K562 (cell line): Measurements from ENCODE around the gene ALK. TPM values are rescaled to one million over a fixed set of nuclear protein-coding genes. Genes with fewer than 3 reads are reported as not detected.

Experiments
- ATAC-seq: fragments of 200-7000 bp; cut with Tn5 transposase; 3 replicates; pipeline ENCODE4 v1.9.1; 2020; ENCODE audit warnings: moderate library complexity
- BruUV-seq: library from RNA; stranded (reverse); fragments of 400-500 nt; replicated peaks from 2 replicates; lab custom pipeline; 2021; lab: Mats Ljungman, UMichigan
- CTCF ChIA-PET: fragments of 300-600 bp; formaldehyde crosslinking; extraction: SDS; loops from one replicate; lab custom pipeline; 2021; ENCODE audit warnings: low intra/inter-chr PET ratio; lab: Yijun Ruan, JAX
- POLR2A ChIA-PET: fragments of 300-600, 350-650 bp; sonication (Branson Sonifier 250); formaldehyde crosslinking; extraction: SDS; loops from one replicate; lab custom pipeline; 2021; ENCODE audit warnings: antibody characterized with exemption, inconsistent platforms; lab: Yijun Ruan, JAX
- DNase-seq, 4 experiments: peaks; one replicate each; pipeline versions ENCODE4 v3.0.0 to v3.0.0-alpha.2; 2011 to 2018; ENCODE audit warnings: low spot score in 3 of 4, mixed read lengths in 3 of 4; ENCODE audit errors: extremely low read depth in 1 of 4
- FAIRE-seq: peaks from 2 replicates; lab custom pipeline; 2011; peaks lifted over from hg19 to GRCh38; lab: Jason Lieb, UNC
- H2AFZ ChIP-seq: 2 replicates; pipeline ENCODE4 v1.6.0; 2011; ENCODE audit warnings: low read depth, low read length, control low read depth, inconsistent platforms
- H3K27ac ChIP-seq: fragments of 200-600 bp; 3 replicates; pipeline ENCODE4 v1.8.0; 2011; ENCODE audit warnings: low read depth, mild to moderate bottlenecking, control low read depth, inconsistent platforms, low read length, moderate library complexity, mixed read lengths; ENCODE audit errors: extremely low read depth
- H3K27me3 ChIP-seq, 2 experiments: fragments of 300-600 bp in 1 of 2; 2 replicates in 1 of 2; 3 replicates in 1 of 2; pipeline versions ENCODE4 v1.6.0 to v1.8.0; 2011; ENCODE audit warnings: inconsistent platforms in 2 of 2, low read length in 2 of 2, mild to moderate bottlenecking in 1 of 2, mixed read lengths in 1 of 2, moderate library complexity in 1 of 2; ENCODE audit not compliant: control insufficient read depth in 2 of 2, insufficient read depth in 2 of 2
- H3K36me3 ChIP-seq: fragments of 300-600 bp; 3 replicates; pipeline ENCODE4 v1.8.0; 2011; ENCODE audit warnings: mild to moderate bottlenecking, low read length, inconsistent platforms; ENCODE audit not compliant: control insufficient read depth, insufficient read depth
- H3K4me1 ChIP-seq, 2 experiments: fragments of 200-600 bp in 1 of 2; replicated peaks in 1 of 2; 2 replicates in 1 of 2; 3 replicates in 1 of 2; pipeline versions ENCODE4 v1.5.1 to v1.8.0; 2011; ENCODE audit warnings: inconsistent platforms in 2 of 2, low read length in 2 of 2, mild to moderate bottlenecking in 1 of 2, mixed read lengths in 1 of 2, moderate library complexity in 1 of 2; ENCODE audit not compliant: control insufficient read depth in 2 of 2, insufficient read depth in 2 of 2
- H3K4me2 ChIP-seq: 2 replicates; pipeline ENCODE4 v1.6.1; 2011; ENCODE audit warnings: low read length, control low read depth, inconsistent platforms, mixed read lengths; ENCODE audit not compliant: insufficient read depth
- H3K4me3 ChIP-seq: fragments of 200-600 bp; sonication (generic), shearing (Covaris generic); 2 replicates; pipeline ENCODE4 v1.5.1; 2016; ENCODE audit warnings: control low read depth, inconsistent platforms
- H3K79me2 ChIP-seq: fragments of 200-600 bp; 3 replicates; pipeline ENCODE4 v1.8.0; 2011; ENCODE audit warnings: low read length, inconsistent platforms; ENCODE audit not compliant: control insufficient read depth, insufficient read depth
- H3K9ac ChIP-seq, 2 experiments: 2 replicates each; pipeline versions ENCODE4 v1.6.0 to v1.6.1; 2011; ENCODE audit warnings: low read depth in 2 of 2, low read length in 2 of 2, control low read depth in 1 of 2, inconsistent platforms in 1 of 2, mild to moderate bottlenecking in 1 of 2, mixed read lengths in 1 of 2; ENCODE audit not compliant: insufficient read depth in 1 of 2
- H3K9me1 ChIP-seq: one replicate; pipeline ENCODE4 v1.6.0; 2011; ENCODE audit warnings: inconsistent platforms, mild to moderate bottlenecking, low read length, moderate library complexity; ENCODE audit not compliant: control insufficient read depth, insufficient read depth
- H3K9me3 ChIP-seq: replicated peaks from 2 replicates; pipeline ENCODE4 v1.5.1; 2011; ENCODE audit warnings: low read depth, low read length, inconsistent platforms; ENCODE audit not compliant: control insufficient read depth, insufficient read depth
- H4K20me1 ChIP-seq: replicated peaks from 2 replicates; pipeline ENCODE4 v1.6.1; 2011; ENCODE audit warnings: low read length, inconsistent platforms, mixed read lengths; ENCODE audit not compliant: control insufficient read depth, insufficient read depth
- BRD4 ChIP-seq: fragments of 200-600 bp; sonication (generic); IDR thresholded peaks from 2 replicates; pipeline ENCODE4 v1.6.1; 2017; ENCODE audit warnings: inconsistent platforms
- CBX2 ChIP-seq: fragments of 200-600 bp; sonication (generic); IDR thresholded peaks from one replicate; pipeline ENCODE4 v1.6.1; 2012; ENCODE audit warnings: mild to moderate bottlenecking, low read length, inconsistent platforms; ENCODE audit not compliant: insufficient read depth, poor library complexity, severe bottlenecking
- CHD1 ChIP-seq: fragments of 200-600 bp; sonication (generic); IDR thresholded peaks from one replicate; pipeline ENCODE4 v1.6.1; 2012; ENCODE audit warnings: mild to moderate bottlenecking, moderate library complexity, low read length, inconsistent platforms
- E2F3 ChIP-seq: fragments of 250-450 bp; sonication (Bioruptor Pico); IDR thresholded peaks from 2 replicates; pipeline ENCODE4 v1.4.0; 2020; ENCODE audit warnings: mild to moderate bottlenecking
- ELF4 ChIP-seq: fragments of 450-650 bp; formaldehyde crosslinking; IDR thresholded peaks from 2 replicates; pipeline ENCODE4 v1.4.0; 2022; ENCODE audit warnings: missing genetic modification characterization
- KDM1A ChIP-seq, 2 experiments: fragments of 450-650 bp; IDR thresholded peaks; 2 replicates each; pipeline ENCODE4 v1.6.1; 2016; ENCODE audit warnings: mild to moderate bottlenecking in 2 of 2
- KDM4B ChIP-seq, 2 experiments: fragments of 450-650 bp in 1 of 2; sonication (generic) in 1 of 2; IDR thresholded peaks; 2 replicates each; pipeline ENCODE4 v1.6.1; 2016 to 2017; ENCODE audit warnings: borderline replicate concordance in 2 of 2, antibody characterized with exemption in 1 of 2, low read depth in 1 of 2, mild to moderate bottlenecking in 1 of 2
- MAFG ChIP-seq: fragments of 450-650 bp; conservative IDR thresholded peaks from 2 replicates; pipeline ENCODE4 v1.6.1; 2016; ENCODE audit warnings: missing genetic modification characterization, missing compliant biosample characterization
- PCBP2 ChIP-seq: fragments of 200-400 bp; formaldehyde crosslinking; IDR thresholded peaks from 2 replicates; pipeline ENCODE4 v1.6.1; 2018; ENCODE audit warnings: low read length, low read depth, mild to moderate bottlenecking, moderate library complexity; ENCODE audit not compliant: poor library complexity, severe bottlenecking
- RBM39 ChIP-seq: fragments of 200-400 bp; formaldehyde crosslinking; optimal IDR thresholded peaks from 2 replicates; pipeline ENCODE3; 2018; ENCODE audit warnings: low read depth, low read length
- STAT5B ChIP-seq: fragments of 250-450 bp; sonication (Bioruptor Pico); IDR thresholded peaks from 2 replicates; pipeline ENCODE4 v1.8.0; 2021; ENCODE audit warnings: mild to moderate bottlenecking, inconsistent platforms
- TAL1 ChIP-seq: fragments of 450-650 bp; IDR thresholded peaks from 2 replicates; pipeline ENCODE4 v1.6.1; 2016; ENCODE audit warnings: mild to moderate bottlenecking
- THRAP3 ChIP-seq: fragments of 450-650 bp; IDR thresholded peaks from 2 replicates; pipeline ENCODE4 v1.6.1; 2016; ENCODE audit warnings: mild to moderate bottlenecking, inconsistent platforms, borderline replicate concordance
- ZBED1 ChIP-seq: IDR thresholded peaks from 2 replicates; pipeline ENCODE4 v1.6.1; 2014
- ZC3H8 ChIP-seq: fragments of 450-650 bp; IDR thresholded peaks from 2 replicates; pipeline ENCODE4 v1.6.1; 2017
- ZNF408 ChIP-seq: fragments of 250-450 bp; sonication (Bioruptor Pico); IDR thresholded peaks from 2 replicates; pipeline ENCODE4 v1.4.0; 2020; ENCODE audit warnings: low read depth, mild to moderate bottlenecking, moderate library complexity
- ZNF766 ChIP-seq: fragments of 200-800 bp; sonication (Bioruptor generic); conservative IDR thresholded peaks from 2 replicates; pipeline ENCODE4 v1.6.1; 2016; ENCODE audit warnings: missing genetic modification characterization, missing compliant biosample characterization
- WGBS: fragments of 100-300 bp; shearing (Covaris generic); methylation state at CpG from one replicate; pipeline ENCODE4 v1.1.6; 2016; ENCODE audit warnings: low coverage, mixed read lengths; ENCODE audit not compliant: insufficient coverage; ENCODE audit errors: missing lambda C conversion rate; 5-methylcytosine and 5-hydroxymethylcytosine counted together
- in situ Hi-C: fragments of 300-500 bp; cut with MboI; formaldehyde crosslinking; loops from 4 replicates; pipeline ENCODE4 v1.15.0; 2018; ENCODE audit warnings: inconsistent platforms, mixed read lengths
- intact Hi-C: fragments of 100-400 bp; cut with micrococcal nuclease; formaldehyde crosslinking; loops from 2 replicates; pipeline ENCODE4 v1.14.2; 2022
- polyA plus RNA-seq, 8 experiments: library from polyadenylated mRNA; depleted of rRNA in 4 of 8; stranded (reverse) in 5 of 8; unstranded in 3 of 8; fragments of >200 nt; fragmentation: Nextera tagmentation in 2 of 8; fragmentation: Illumina TruSeq in 1 of 8; extraction: Ambion mirVana in 2 of 8; extraction: Trizol in 1 of 8; gene quantifications; 2 replicates each; pipeline versions ENCODE4 v1.2.1 to v1.2.3, GENCODE V29; 2011 to 2014; ENCODE audit warnings: inconsistent platforms in 1 of 8, missing spikeins in 1 of 8
- total RNA-seq, 7 experiments: library from RNA; depleted of rRNA in 6 of 7; stranded (reverse); fragments of >200 nt in 6 of 7; fragmentation: Illumina TruSeq in 2 of 7; extraction: Trizol in 2 of 7; gene quantifications; 2 replicates each; pipeline versions ENCODE4 v1.2.1 to v1.2.3, GENCODE V29; 2011 to 2021; ENCODE audit warnings: low replicate concordance in 1 of 7
- TF ChIP-seq, protein P1 (sequence below), 2 experiments: fragments of 450-650 bp; IDR thresholded peaks; 2 replicates each; pipeline ENCODE4 v1.6.1; 2016
- TF ChIP-seq, protein P2 (sequence below): fragments of 450-650 bp; formaldehyde crosslinking; IDR thresholded peaks from 2 replicates; pipeline ENCODE4 v1.4.0; 2022; ENCODE audit warnings: mild to moderate bottlenecking, moderate library complexity
- TF ChIP-seq, protein P3 (sequence below): fragments of 150-350 bp; IDR thresholded peaks from 2 replicates; pipeline ENCODE4 v1.6.1; 2014; ENCODE audit warnings: low read depth, mild to moderate bottlenecking, low read length, borderline replicate concordance

ALK gene
- total and polyA plus RNA-seq, 9 of the 15 experiments (the other 6 are each of a cell fraction or from before 2014, with no cell fraction given) = not detected

DNA sequence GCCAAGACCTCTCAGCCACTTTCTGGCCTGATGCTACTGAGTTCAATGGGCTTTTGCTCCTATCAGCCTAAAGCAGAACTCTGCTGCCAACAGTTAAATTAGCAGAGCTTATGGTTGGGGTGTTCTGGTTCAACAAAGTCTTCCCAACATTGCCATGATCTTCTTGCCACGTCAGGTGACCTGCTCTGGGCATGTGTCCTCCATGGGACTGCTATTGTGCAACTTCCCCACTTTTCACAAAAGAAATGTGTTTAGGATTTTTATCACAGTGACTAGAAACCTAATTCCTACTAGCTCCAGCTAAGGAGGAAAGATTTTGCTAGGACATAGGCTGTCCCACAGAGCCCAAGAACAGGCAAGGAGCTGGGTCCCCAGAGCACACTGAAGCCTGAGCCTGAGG is 56.4 kb downstream of the ALK start:
- no TSS peak for BruUV-seq
- FAIRE-seq (no peak), DNase-seq (no peak)
- no peaks in the 10 kb centered on the region for H4K20me1 ChIP-seq
- no peaks in the 10 kb centered on the region for H3K27me3 ChIP-seq
- no peaks in the 10 kb centered on the region for H3K9me3 ChIP-seq
- H2AFZ ChIP-seq = no peak overlapping the region
- CTCF ChIA-PET = no interaction called here
- no peak overlapping the region for H3K27ac ChIP-seq
- H3K9me1 ChIP-seq = no peaks in the 10 kb centered on the region
- 0% methylated on average over 1 of the region's 1 CpG for WGBS
- intact Hi-C loops = no loop called here
- H3K36me3 ChIP-seq = no peaks in the 10 kb centered on the region
- H3K9ac ChIP-seq = no peak overlapping the region
- TF ChIP-seq TAL1 (no peak), ZNF766 (CRISPR knock-in tag) (no peak), KDM4B (IDR thresholded peaks at IDR 0.05; ENCODE audit: borderline replicate concordance in 2 of 2, low read depth in 1 of 2) (no peak), BRD4 (no peak), CBX2 (no peak), THRAP3 (no peak), E2F3 (CRISPR knock-in tag) (no peak), CHD1 (no peak), ZNF408 (CRISPR knock-in tag) (no peak), ZC3H8 (no peak), RBM39 (no peak), ELF4 (CRISPR knock-in tag) (no peak), MAFG (tag) (no peak), ZBED1 (no peak), PCBP2 (no peak), STAT5B (CRISPR knock-in tag) (no peak), KDM1A (IDR thresholded peaks at IDR 0.05) (no peak)
- TF ChIP-seq, protein P1, sequence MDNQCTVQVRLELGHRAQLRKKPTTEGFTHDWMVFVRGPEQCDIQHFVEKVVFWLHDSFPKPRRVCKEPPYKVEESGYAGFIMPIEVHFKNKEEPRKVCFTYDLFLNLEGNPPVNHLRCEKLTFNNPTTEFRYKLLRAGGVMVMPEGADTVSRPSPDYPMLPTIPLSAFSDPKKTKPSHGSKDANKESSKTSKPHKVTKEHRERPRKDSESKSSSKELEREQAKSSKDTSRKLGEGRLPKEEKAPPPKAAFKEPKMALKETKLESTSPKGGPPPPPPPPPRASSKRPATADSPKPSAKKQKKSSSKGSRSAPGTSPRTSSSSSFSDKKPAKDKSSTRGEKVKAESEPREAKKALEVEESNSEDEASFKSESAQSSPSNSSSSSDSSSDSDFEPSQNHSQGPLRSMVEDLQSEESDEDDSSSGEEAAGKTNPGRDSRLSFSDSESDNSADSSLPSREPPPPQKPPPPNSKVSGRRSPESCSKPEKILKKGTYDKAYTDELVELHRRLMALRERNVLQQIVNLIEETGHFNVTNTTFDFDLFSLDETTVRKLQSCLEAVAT (IDR thresholded peaks at IDR 0.05) = no peak
- TF ChIP-seq, protein P2, sequence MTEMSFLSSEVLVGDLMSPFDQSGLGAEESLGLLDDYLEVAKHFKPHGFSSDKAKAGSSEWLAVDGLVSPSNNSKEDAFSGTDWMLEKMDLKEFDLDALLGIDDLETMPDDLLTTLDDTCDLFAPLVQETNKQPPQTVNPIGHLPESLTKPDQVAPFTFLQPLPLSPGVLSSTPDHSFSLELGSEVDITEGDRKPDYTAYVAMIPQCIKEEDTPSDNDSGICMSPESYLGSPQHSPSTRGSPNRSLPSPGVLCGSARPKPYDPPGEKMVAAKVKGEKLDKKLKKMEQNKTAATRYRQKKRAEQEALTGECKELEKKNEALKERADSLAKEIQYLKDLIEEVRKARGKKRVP (CRISPR knock-in tag) = no peak
- TF ChIP-seq, protein P3, sequence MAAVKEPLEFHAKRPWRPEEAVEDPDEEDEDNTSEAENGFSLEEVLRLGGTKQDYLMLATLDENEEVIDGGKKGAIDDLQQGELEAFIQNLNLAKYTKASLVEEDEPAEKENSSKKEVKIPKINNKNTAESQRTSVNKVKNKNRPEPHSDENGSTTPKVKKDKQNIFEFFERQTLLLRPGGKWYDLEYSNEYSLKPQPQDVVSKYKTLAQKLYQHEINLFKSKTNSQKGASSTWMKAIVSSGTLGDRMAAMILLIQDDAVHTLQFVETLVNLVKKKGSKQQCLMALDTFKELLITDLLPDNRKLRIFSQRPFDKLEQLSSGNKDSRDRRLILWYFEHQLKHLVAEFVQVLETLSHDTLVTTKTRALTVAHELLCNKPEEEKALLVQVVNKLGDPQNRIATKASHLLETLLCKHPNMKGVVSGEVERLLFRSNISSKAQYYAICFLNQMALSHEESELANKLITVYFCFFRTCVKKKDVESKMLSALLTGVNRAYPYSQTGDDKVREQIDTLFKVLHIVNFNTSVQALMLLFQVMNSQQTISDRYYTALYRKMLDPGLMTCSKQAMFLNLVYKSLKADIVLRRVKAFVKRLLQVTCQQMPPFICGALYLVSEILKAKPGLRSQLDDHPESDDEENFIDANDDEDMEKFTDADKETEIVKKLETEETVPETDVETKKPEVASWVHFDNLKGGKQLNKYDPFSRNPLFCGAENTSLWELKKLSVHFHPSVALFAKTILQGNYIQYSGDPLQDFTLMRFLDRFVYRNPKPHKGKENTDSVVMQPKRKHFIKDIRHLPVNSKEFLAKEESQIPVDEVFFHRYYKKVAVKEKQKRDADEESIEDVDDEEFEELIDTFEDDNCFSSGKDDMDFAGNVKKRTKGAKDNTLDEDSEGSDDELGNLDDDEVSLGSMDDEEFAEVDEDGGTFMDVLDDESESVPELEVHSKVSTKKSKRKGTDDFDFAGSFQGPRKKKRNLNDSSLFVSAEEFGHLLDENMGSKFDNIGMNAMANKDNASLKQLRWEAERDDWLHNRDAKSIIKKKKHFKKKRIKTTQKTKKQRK = no peak
- TF ChIP-seq, all 486 proteins: peak for 0
- Histone ChIP-seq H3K4me1 (no peaks in the 10 kb centered on the region), H3K4me2 (no peak overlapping the region), H3K4me3 (no peak overlapping the region), H3K79me2 (no peaks in the 10 kb centered on the region)
- in situ Hi-C loops = no loop called here
- POLR2A ChIA-PET = interaction anchor here (1.0 kb wide), 1 partner anchor 69 kb away, joined by 3 read pairs; no protein-coding TSS in a partner anchor
- ATAC-seq = no peak
